IMR-90 (cell line): ENCODE measurements around the gene COL13A1.

Source experiments
- CHD1 ChIP-seq: IDR thresholded peaks from 2 replicates; pipeline ENCODE4 v1.6.1; 2012; ENCODE audit warnings: low read depth, low read length, improper control_type of control experiment
- CTCF ChIP-seq: conservative IDR thresholded peaks from 2 replicates; pipeline ENCODE4 v1.5.1; 2012; ENCODE audit warnings: mild to moderate bottlenecking, low read depth, low read length, improper control_type of control experiment
- MAZ ChIP-seq: IDR thresholded peaks from 2 replicates; pipeline ENCODE4 v1.6.1; 2012; ENCODE audit warnings: low read depth, mild to moderate bottlenecking, low read length, improper control_type of control experiment, moderate library complexity, borderline replicate concordance
- SMC3 ChIP-seq: fragments of 150-350 bp; IDR thresholded peaks from 2 replicates; pipeline ENCODE4 v1.6.1; 2016; ENCODE audit warnings: low read depth, mild to moderate bottlenecking, antibody characterized with exemption, low read length, moderate library complexity

GRCh38 chr10:69760072-69760471 lies 41.6 kb upstream of the COL13A1 start:
- TF ChIP-seq CHD1 (no peak), MAZ (no peak), CTCF (no peak), SMC3 (no peak)
